HEK293 (cell line): ENCODE measurements around the gene TAGAP.

Experiments
- KLF9 ChIP-seq: fragments of 450-650 bp; formaldehyde crosslinking; IDR thresholded peaks from 2 replicates; pipeline ENCODE4 v1.5.1; 2016; ENCODE audit warnings: missing biosample characterization, missing genetic modification characterization, low read depth
- MZF1 ChIP-seq: fragments of 450-650 bp; formaldehyde crosslinking; IDR thresholded peaks from 2 replicates; pipeline ENCODE4 v1.5.1; 2017; ENCODE audit warnings: missing biosample characterization, missing genetic modification characterization, borderline replicate concordance
- TCF7L2 ChIP-seq: IDR thresholded peaks from 2 replicates; pipeline ENCODE4 v1.6.1; 2011; ENCODE audit warnings: low read depth, mild to moderate bottlenecking, inconsistent platforms, low read length, moderate library complexity, borderline replicate concordance
- ZNF155 ChIP-seq: fragments of 450-650 bp; formaldehyde crosslinking; IDR thresholded peaks from 2 replicates; pipeline ENCODE4 v1.5.1; 2016; ENCODE audit warnings: missing biosample characterization, missing genetic modification characterization
- ZNF626 ChIP-seq: fragments of 450-650 bp; sonication (Bioruptor Pico); formaldehyde crosslinking; IDR thresholded peaks from 2 replicates; pipeline ENCODE4 v1.5.1; 2018; ENCODE audit warnings: missing biosample characterization, missing genetic modification characterization, inconsistent platforms
- TF ChIP-seq, protein P1 (sequence below): fragments of 450-650 bp; formaldehyde crosslinking; IDR thresholded peaks from 2 replicates; pipeline ENCODE4 v1.5.1; 2016; ENCODE audit warnings: missing biosample characterization, missing genetic modification characterization
- TF ChIP-seq, protein P2 (sequence below): fragments of 450-650 bp; formaldehyde crosslinking; IDR thresholded peaks from 2 replicates; pipeline ENCODE4 v1.5.1; 2016; ENCODE audit warnings: missing biosample characterization, missing genetic modification characterization

DNA sequence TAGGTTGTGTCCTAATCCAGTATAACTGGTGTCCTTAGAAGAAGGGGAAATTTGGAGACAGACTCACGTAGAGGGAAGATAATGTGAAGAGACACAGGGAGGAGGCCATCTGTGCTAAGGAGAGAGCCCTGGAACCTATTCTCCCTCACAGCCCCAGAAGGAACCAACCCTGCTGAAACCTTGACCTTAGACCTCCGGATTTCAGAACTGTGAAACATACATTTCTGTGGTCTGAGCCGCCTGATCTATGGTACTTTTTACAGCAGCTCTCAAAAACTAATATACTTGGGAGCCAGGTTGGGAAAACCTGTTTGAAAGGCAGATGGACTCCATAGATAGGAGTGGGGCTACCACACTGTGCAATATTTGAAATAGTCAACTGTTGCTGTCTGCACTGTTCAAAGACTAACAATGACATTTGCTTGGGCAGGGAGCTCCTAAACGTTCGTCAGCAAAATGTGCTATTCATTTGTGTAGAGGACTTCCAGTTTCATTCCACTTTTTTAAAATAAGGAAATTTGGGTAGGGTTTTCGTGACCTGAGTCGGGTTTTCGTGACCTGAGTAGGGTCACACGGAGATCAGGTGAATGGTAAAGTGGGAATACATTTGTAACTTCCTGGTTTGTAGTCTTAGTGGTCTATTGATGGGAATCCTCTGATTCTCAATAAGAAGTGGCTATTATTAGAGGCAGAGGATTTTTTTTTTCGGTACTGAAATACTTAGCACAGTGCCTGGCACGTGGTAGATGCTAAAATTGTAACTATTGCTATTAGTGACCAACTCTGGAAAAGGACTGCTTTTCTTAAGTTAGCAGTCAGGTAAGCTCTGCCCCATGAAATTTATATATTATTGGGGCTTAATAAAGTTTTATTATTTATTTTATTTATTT lies 11.4 kb downstream of the TAGAP start:
- no peak for TF ChIP-seq KLF9
- no peak for TF ChIP-seq ZNF626 (tag by site-specific recombination)
- TF ChIP-seq, protein P1, sequence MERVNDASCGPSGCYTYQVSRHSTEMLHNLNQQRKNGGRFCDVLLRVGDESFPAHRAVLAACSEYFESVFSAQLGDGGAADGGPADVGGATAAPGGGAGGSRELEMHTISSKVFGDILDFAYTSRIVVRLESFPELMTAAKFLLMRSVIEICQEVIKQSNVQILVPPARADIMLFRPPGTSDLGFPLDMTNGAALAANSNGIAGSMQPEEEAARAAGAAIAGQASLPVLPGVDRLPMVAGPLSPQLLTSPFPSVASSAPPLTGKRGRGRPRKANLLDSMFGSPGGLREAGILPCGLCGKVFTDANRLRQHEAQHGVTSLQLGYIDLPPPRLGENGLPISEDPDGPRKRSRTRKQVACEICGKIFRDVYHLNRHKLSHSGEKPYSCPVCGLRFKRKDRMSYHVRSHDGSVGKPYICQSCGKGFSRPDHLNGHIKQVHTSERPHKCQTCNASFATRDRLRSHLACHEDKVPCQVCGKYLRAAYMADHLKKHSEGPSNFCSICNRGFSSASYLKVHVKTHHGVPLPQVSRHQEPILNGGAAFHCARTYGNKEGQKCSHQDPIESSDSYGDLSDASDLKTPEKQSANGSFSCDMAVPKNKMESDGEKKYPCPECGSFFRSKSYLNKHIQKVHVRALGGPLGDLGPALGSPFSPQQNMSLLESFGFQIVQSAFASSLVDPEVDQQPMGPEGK (tag by site-specific recombination) = no peak
- TF ChIP-seq TCF7L2 = no peak
- TF ChIP-seq, protein P2, sequence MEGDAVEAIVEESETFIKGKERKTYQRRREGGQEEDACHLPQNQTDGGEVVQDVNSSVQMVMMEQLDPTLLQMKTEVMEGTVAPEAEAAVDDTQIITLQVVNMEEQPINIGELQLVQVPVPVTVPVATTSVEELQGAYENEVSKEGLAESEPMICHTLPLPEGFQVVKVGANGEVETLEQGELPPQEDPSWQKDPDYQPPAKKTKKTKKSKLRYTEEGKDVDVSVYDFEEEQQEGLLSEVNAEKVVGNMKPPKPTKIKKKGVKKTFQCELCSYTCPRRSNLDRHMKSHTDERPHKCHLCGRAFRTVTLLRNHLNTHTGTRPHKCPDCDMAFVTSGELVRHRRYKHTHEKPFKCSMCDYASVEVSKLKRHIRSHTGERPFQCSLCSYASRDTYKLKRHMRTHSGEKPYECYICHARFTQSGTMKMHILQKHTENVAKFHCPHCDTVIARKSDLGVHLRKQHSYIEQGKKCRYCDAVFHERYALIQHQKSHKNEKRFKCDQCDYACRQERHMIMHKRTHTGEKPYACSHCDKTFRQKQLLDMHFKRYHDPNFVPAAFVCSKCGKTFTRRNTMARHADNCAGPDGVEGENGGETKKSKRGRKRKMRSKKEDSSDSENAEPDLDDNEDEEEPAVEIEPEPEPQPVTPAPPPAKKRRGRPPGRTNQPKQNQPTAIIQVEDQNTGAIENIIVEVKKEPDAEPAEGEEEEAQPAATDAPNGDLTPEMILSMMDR = no peak
- TF ChIP-seq MZF1 (tag by site-specific recombination) = no peak
- no peak for TF ChIP-seq ZNF155 (tag by site-specific recombination)
